Keratinocyte (primary cell): ENCODE results near the gene CDC25C.

Source experiments
- CTCF ChIP-seq, 3 experiments: IDR thresholded peaks in 1 of 3; conservative IDR thresholded peaks in 1 of 3; optimal IDR thresholded peaks in 1 of 3; 2 replicates in 2 of 3; 3 replicates in 1 of 3; pipeline versions ENCODE3 to v1.5.1; 2011; ENCODE audit warnings: low read length in 3 of 3, mild to moderate bottlenecking in 3 of 3, moderate library complexity in 2 of 3, control low read depth in 1 of 3, inconsistent platforms in 1 of 3; ENCODE audit not compliant: insufficient read depth in 2 of 3; ENCODE audit errors: extremely low read depth in 1 of 3
- EZH2 ChIP-seq: IDR thresholded peaks from one replicate; pipeline ENCODE4 v1.6.1; 2012; ENCODE audit warnings: inconsistent platforms, mild to moderate bottlenecking, low read length, moderate library complexity

- TF ChIP-seq CTCF (optimal IDR thresholded peaks at IDR 0.05 in 1 of 3, IDR thresholded peaks at IDR 0.05 in 1 of 3, conservative IDR thresholded peaks at IDR 0.05 in 1 of 3; ENCODE audit: extremely low read depth in 1 of 3, insufficient read depth in 2 of 3, low read length in 3 of 3) (no peak), EZH2 (no peak)
Measured at GRCh38 chr5:138240650-138241385, 90.8 kb downstream of the CDC25C start.
